Astrocyte (in vitro differentiated cells and primary cell): ENCODE results near the gene MEIS3. TPM values are rescaled to one million over a fixed set of nuclear protein-coding genes. Genes with fewer than 3 reads are reported as not detected.
A peak's percentile ranks its signal among the peaks of the same experiment; 100 is the strongest.

ENCODE experiments used
- DNase-seq: peaks from one replicate; pipeline ENCODE4 v3.0.0-alpha.2; 2010; ENCODE audit warnings: low read depth
- FAIRE-seq: peaks from 2 replicates; lab custom pipeline; 2011; peaks lifted over from hg19 to GRCh38; lab: Jason Lieb, UNC
- H2AFZ ChIP-seq: 2 replicates; pipeline ENCODE4 v1.6.0; 2012; ENCODE audit warnings: low read depth, low read length, inconsistent platforms
- H3K27ac ChIP-seq: 2 replicates; pipeline ENCODE4 v1.5.1; 2011; ENCODE audit warnings: low read depth, low read length, inconsistent platforms
- H3K27me3 ChIP-seq: 2 replicates; pipeline ENCODE4 v1.6.0; 2011; ENCODE audit warnings: low read length, inconsistent platforms; ENCODE audit not compliant: insufficient read depth
- H3K36me3 ChIP-seq: 2 replicates; pipeline ENCODE4 v1.5.1; 2011; ENCODE audit warnings: low read length, inconsistent platforms; ENCODE audit not compliant: insufficient read depth
- H3K4me1 ChIP-seq: 2 replicates; pipeline ENCODE4 v1.5.1; 2011; ENCODE audit warnings: low read length, inconsistent platforms; ENCODE audit not compliant: insufficient read depth
- H3K4me2 ChIP-seq: 2 replicates; pipeline ENCODE4 v1.6.0; 2012; ENCODE audit warnings: low read length, inconsistent platforms
- H3K4me3 ChIP-seq: 2 replicates; pipeline ENCODE4 v1.5.1; 2011; ENCODE audit warnings: low read depth, mild to moderate bottlenecking, low read length, inconsistent platforms; ENCODE audit not compliant: insufficient read depth
- H3K79me2 ChIP-seq: 2 replicates; pipeline ENCODE4 v1.6.0; 2012; ENCODE audit warnings: mild to moderate bottlenecking, low read length, inconsistent platforms; ENCODE audit not compliant: insufficient read depth
- H3K9ac ChIP-seq: 2 replicates; pipeline ENCODE4 v1.6.0; 2012; ENCODE audit warnings: mild to moderate bottlenecking, low read length, inconsistent platforms
- H3K9me3 ChIP-seq: 2 replicates; pipeline ENCODE4 v1.5.1; 2012; ENCODE audit warnings: low read depth, mild to moderate bottlenecking, low read length, inconsistent platforms; ENCODE audit not compliant: insufficient read depth
- H4K20me1 ChIP-seq: 2 replicates; pipeline ENCODE4 v1.6.0; 2012; ENCODE audit warnings: low read length, inconsistent platforms; ENCODE audit not compliant: insufficient read depth
- H3K27ac Mint-ChIP-seq: one replicate; pipeline ENCODE4 v1.8.0; 2021; ENCODE audit warnings: mild to moderate bottlenecking, mixed read lengths; ENCODE audit not compliant: unreplicated experiment
- H3K27me3 Mint-ChIP-seq: one replicate; pipeline ENCODE4 v1.8.0; 2021; ENCODE audit warnings: low read depth, mixed read lengths; ENCODE audit not compliant: unreplicated experiment
- H3K36me3 Mint-ChIP-seq: one replicate; pipeline ENCODE4 v1.8.0; 2021; ENCODE audit warnings: low read depth, mixed read lengths; ENCODE audit not compliant: unreplicated experiment
- H3K4me1 Mint-ChIP-seq: one replicate; pipeline ENCODE4 v1.8.0; 2021; ENCODE audit warnings: low read depth, mixed read lengths; ENCODE audit not compliant: unreplicated experiment
- H3K4me3 Mint-ChIP-seq: one replicate; pipeline ENCODE4 v1.8.0; 2021; ENCODE audit warnings: mild to moderate bottlenecking, moderate library complexity, mixed read lengths; ENCODE audit not compliant: unreplicated experiment
- H3K9me3 Mint-ChIP-seq: one replicate; pipeline ENCODE4 v1.8.0; 2021; ENCODE audit warnings: mild to moderate bottlenecking, mixed read lengths; ENCODE audit not compliant: unreplicated experiment
- EZH2 ChIP-seq: IDR thresholded peaks from 2 replicates; pipeline ENCODE4 v1.6.1; 2012; ENCODE audit warnings: mild to moderate bottlenecking, low read length, inconsistent platforms; ENCODE audit not compliant: insufficient read depth
- total RNA-seq: library from RNA; stranded (reverse); gene quantifications from 2 replicates; pipeline ENCODE4 v1.2.1, GENCODE V29; 2021
- TF ChIP-seq, protein P1 (sequence below): IDR thresholded peaks from 2 replicates; pipeline ENCODE4 v1.5.1; 2011; ENCODE audit warnings: low read depth, mild to moderate bottlenecking, inconsistent platforms, low read length, moderate library complexity; ENCODE audit not compliant: insufficient read depth

MEIS3 gene
- total RNA-seq, 1 donor from 2014 or later = 71.1 TPM

DNA sequence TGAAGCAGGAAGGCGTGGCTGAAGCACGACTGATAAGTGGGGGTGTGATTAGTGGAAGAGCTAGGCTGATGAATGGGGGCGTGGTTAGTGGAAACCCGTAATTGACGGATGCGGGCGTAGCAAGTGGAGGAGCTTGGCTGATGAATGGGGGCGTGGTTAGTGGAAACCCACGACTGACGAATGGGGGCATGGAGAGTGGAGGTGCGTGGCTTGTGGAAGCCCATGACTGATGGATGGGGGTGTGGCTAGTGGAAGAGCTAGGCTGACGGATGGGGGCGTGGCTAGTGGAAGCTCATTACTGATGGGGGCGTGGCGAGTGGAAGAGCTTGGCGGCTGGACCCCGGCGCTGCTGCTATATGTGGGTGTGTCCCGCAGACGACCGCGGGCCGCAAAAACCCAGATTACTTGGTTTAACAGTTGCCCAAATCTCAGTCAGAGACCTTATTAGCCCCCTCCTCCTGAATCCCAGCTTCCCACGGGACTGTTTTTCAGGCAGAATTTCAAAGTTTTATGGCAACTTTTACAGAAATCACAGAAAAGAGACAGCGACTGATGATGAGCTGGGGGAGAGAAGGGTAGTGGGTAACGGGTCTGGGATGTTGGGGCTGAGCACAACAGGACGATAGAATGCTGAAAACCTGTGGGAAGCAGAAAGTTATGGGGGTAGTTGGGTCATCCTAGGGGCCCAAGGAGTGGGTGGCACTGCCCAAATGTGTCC, 9.0 kb upstream of the MEIS3 start:
- TF ChIP-seq EZH2 = no peak
- TF ChIP-seq, protein P1, sequence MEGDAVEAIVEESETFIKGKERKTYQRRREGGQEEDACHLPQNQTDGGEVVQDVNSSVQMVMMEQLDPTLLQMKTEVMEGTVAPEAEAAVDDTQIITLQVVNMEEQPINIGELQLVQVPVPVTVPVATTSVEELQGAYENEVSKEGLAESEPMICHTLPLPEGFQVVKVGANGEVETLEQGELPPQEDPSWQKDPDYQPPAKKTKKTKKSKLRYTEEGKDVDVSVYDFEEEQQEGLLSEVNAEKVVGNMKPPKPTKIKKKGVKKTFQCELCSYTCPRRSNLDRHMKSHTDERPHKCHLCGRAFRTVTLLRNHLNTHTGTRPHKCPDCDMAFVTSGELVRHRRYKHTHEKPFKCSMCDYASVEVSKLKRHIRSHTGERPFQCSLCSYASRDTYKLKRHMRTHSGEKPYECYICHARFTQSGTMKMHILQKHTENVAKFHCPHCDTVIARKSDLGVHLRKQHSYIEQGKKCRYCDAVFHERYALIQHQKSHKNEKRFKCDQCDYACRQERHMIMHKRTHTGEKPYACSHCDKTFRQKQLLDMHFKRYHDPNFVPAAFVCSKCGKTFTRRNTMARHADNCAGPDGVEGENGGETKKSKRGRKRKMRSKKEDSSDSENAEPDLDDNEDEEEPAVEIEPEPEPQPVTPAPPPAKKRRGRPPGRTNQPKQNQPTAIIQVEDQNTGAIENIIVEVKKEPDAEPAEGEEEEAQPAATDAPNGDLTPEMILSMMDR = no peak
- Histone ChIP-seq H3K4me3 (peak overlapping the region; percentile 46), H3K27ac (peak overlapping the region; percentile 23), H2AFZ (peak overlapping the region; percentile 78), H4K20me1 (peaks cover 6% of the 10 kb centered on the region), H3K27me3 (peaks cover 13% of the 10 kb centered on the region), H3K4me1 (peaks cover 16% of the 10 kb centered on the region), H3K36me3 (no peaks in the 10 kb centered on the region), H3K9me3 (no peaks in the 10 kb centered on the region), H3K9ac (peak overlapping the region; percentile 51), H3K79me2 (no peaks in the 10 kb centered on the region), H3K4me2 (peak overlapping the region; percentile 92)
- Mint-ChIP-seq H3K9me3 (peaks cover 4% of the 10 kb centered on the region), H3K4me1 (peaks cover 2% of the 10 kb centered on the region), H3K27ac (no peak overlapping the region), H3K27me3 (peaks cover 12% of the 10 kb centered on the region), H3K4me3 (no peak overlapping the region), H3K36me3 (no peaks in the 10 kb centered on the region)
- peak; percentile 71 for FAIRE-seq
- DNase-seq = peak; percentile 98

DNA sequence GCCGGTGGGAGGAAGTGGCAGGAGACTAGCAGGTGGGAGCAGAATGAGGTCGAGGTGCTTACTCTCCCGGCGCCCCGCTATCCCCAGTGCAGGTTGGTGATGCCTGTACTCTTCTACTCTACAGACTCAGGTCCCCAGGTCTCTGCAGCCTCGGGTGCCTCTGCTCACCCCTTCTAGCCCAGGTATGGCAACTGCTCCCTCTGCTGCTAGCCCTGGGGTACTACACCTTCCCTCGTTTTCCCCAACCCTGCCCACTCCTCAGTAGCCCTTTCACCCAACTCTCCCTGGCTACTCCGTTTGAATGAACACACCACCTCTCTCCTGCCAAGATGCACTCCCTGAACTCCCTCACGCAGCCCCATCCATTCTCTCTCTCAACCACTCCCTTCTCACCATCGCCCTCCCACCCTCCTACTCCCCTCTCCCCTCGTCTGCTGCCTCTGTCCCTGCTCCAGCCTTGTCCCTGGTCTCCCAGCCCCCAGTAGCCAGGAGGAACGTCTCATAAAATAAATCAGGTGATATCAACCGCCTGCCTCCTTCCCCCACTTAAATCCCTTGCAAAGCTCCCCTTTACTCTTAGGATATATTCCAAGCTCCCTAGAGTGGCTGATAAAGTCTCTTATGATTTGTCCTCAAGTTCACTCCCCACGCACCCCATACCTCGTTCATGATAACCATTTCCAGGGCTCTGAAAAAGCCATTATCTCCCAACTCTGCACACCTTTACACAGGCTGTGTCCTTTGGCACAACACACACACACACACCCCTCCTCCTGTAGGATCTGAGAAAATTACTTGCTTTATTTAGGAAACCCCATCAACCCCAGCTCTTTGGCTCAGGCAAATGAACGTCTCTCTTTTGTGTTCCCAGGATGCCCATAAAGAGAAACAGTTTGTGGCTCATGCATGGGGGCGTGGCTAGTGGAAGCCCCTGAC, 8.2 kb upstream of the MEIS3 start:
- Histone ChIP-seq H3K4me3 (peak overlapping the region; percentile 39), H3K4me2 (peak overlapping the region; percentile 92), H3K9me3 (no peaks in the 10 kb centered on the region), H4K20me1 (peaks cover 7% of the 10 kb centered on the region), H3K36me3 (no peaks in the 10 kb centered on the region), H2AFZ (peak overlapping the region; percentile 50), H3K27me3 (peaks cover 19% of the 10 kb centered on the region), H3K27ac (peak overlapping the region; percentile 23), H3K79me2 (no peaks in the 10 kb centered on the region), H3K9ac (peak overlapping the region; percentile 51), H3K4me1 (peaks cover 16% of the 10 kb centered on the region)
- Mint-ChIP-seq H3K4me3 (no peak overlapping the region), H3K9me3 (no peaks in the 10 kb centered on the region), H3K27me3 (peaks cover 12% of the 10 kb centered on the region), H3K27ac (no peak overlapping the region), H3K4me1 (peaks cover 7% of the 10 kb centered on the region), H3K36me3 (no peaks in the 10 kb centered on the region)
- no peak for TF ChIP-seq EZH2
- TF ChIP-seq, protein P1 = peak; percentile 86
- peak; percentile 25 for DNase-seq
- no peak for FAIRE-seq
